Kidney epithelial cell (primary cell): ENCODE results near the gene CBARP. TPM values are rescaled to one million over a fixed set of nuclear protein-coding genes. Genes with fewer than 3 reads are reported as not detected.

Experiments
- DNase-seq: peaks from one replicate; pipeline ENCODE4 v3.0.0-alpha.2; 2010; ENCODE audit warnings: low read depth
- H3K27me3 ChIP-seq: 2 replicates; pipeline ENCODE4 v1.6.0; 2011; ENCODE audit warnings: low read length; ENCODE audit not compliant: control insufficient read depth, insufficient read depth
- H3K36me3 ChIP-seq: 2 replicates; pipeline ENCODE4 v1.5.1; 2011; ENCODE audit warnings: low read length; ENCODE audit not compliant: control insufficient read depth, insufficient read depth
- H3K4me3 ChIP-seq: 2 replicates; pipeline ENCODE4 v1.5.1; 2011; ENCODE audit warnings: low read depth, mild to moderate bottlenecking, control low read depth, low read length
- CTCF ChIP-seq: IDR thresholded peaks from 2 replicates; pipeline ENCODE4 v1.5.1; 2011; ENCODE audit warnings: mild to moderate bottlenecking, moderate library complexity, low read length, control low read depth, inconsistent platforms; ENCODE audit not compliant: insufficient read depth, poor library complexity, severe bottlenecking
- total RNA-seq: library from RNA; depleted of rRNA; stranded (reverse); fragments of >200 nt; gene quantifications from 2 replicates; pipeline ENCODE4 v1.2.3, GENCODE V29; 2015

The CBARP gene
- total RNA-seq, 1 donor from 2014 or later = 5.1 TPM

GRCh38 chr19:1258707-1259205 is 21.0 kb upstream of the CBARP start:
- no peak for TF ChIP-seq CTCF
- Histone ChIP-seq H3K4me3 (no peak overlapping the region), H3K36me3 (peaks cover 7% of the 10 kb centered on the region)

GRCh38 chr19:1258163-1258492 is 20.3 kb upstream of the CBARP start:
- no peak for DNase-seq
- no peaks in the 10 kb centered on the region for H3K27me3 ChIP-seq
- no peak overlapping the region for H3K4me3 ChIP-seq
- TF ChIP-seq CTCF = no peak
- H3K36me3 ChIP-seq = peaks cover 7% of the 10 kb centered on the region

More at GRCh38 chr19:1258707-1259205, 21.0 kb upstream of the CBARP start:
- no peak for DNase-seq
- no peaks in the 10 kb centered on the region for H3K27me3 ChIP-seq

GRCh38 chr19:1257475-1258162 is 19.8 kb upstream of the CBARP start:
- no peak for TF ChIP-seq CTCF
- H3K36me3 ChIP-seq = peaks cover 7% of the 10 kb centered on the region
- no peak for DNase-seq

GRCh38 chr19:1256646-1257474 is 19.1 kb upstream of the CBARP start:
- no peak overlapping the region for H3K4me3 ChIP-seq
- peaks cover 7% of the 10 kb centered on the region for H3K36me3 ChIP-seq
- no peak for DNase-seq
- H3K27me3 ChIP-seq = no peaks in the 10 kb centered on the region
- TF ChIP-seq CTCF = no peak

More at GRCh38 chr19:1257475-1258162, 19.8 kb upstream of the CBARP start:
- Histone ChIP-seq H3K4me3 (no peak overlapping the region), H3K27me3 (no peaks in the 10 kb centered on the region)

- H3K4me3 ChIP-seq = no peak overlapping the region
Observed at GRCh38 chr19:1255186-1256161, 17.7 kb upstream of the CBARP start.

More at GRCh38 chr19:1255186-1256161, 17.7 kb upstream of the CBARP start:
- no peak for DNase-seq
- no peak for TF ChIP-seq CTCF
- Histone ChIP-seq H3K36me3 (peaks cover 10% of the 10 kb centered on the region), H3K27me3 (no peaks in the 10 kb centered on the region)
